Cardiac fibroblast (primary cell): ENCODE results near the gene YTHDF2.
"Not testable (repeated sequence)": the region's sequence is repeated elsewhere in the genome, so short reads cannot be mapped to it uniquely, and the experiment has no call there.

Experiments used
- DNase-seq, 2 donors: peaks; one replicate each; pipeline versions ENCODE4 v3.0.0 to v3.0.0-alpha.2; 2010; ENCODE audit warnings: low read depth in 2 of 2
- H3K4me3 ChIP-seq, 2 donors: replicated peaks in 1 of 2; 1 replicate in 1 of 2; 2 replicates in 1 of 2; pipeline ENCODE4 v1.5.1; 2011; ENCODE audit warnings: low read depth in 2 of 2, low read length in 2 of 2, mild to moderate bottlenecking in 2 of 2, moderate library complexity in 1 of 2
- CTCF ChIP-seq: IDR thresholded peaks from one replicate; pipeline ENCODE4 v1.5.1; 2011; ENCODE audit warnings: low read depth, mild to moderate bottlenecking, low read length, inconsistent platforms

YTHDF2 gene

DNA sequence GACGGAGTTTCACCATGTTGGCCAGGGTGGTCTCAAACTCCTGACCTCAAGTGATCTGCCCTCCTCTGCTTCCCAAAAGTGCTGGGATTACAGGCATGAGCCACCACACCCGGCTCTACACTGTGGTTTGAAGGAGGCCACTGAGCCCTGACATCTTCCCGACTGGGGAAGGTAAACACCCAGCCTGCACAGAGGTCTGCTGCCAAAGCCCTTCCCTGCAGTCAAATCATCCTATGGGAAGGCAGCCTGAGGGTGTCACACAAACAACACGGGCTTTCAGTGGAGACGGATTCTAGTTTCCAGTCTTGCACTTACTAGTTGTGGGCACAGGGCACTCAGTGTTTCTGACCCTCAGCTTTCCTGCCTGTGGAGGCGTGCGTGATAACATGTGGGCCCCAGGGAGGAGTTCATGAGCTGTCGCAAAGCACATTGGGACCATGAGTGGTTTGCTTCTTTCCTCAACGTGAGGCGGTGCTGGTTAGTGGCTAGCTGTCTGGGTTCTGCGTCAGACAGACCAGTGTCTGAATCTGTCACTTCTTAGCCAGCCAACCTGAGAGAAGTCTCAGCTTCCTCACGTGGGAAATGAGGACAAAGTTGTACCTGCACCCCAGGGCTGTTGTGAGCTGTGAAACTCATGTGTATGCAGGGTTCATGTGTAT lies 53.8 kb downstream of the YTHDF2 start:
- no peak for TF ChIP-seq CTCF
- H3K4me3 ChIP-seq = no peak overlapping the region
- no peak for DNase-seq

GRCh38 chr1:28791929-28792328 lies 55.2 kb downstream of the YTHDF2 start:
- DNase-seq, H3K4me3 ChIP-seq: not testable (repeated sequence)

GRCh38 chr1:28792644-28793121 lies 55.9 kb downstream of the YTHDF2 start:
- H3K4me3 ChIP-seq = no peak overlapping the region
- no peak for DNase-seq
- TF ChIP-seq CTCF = peak; percentile 10

GRCh38 chr1:28794582-28794981 lies 57.8 kb downstream of the YTHDF2 start:
- DNase-seq, H3K4me3 ChIP-seq: not testable (repeated sequence)

DNA sequence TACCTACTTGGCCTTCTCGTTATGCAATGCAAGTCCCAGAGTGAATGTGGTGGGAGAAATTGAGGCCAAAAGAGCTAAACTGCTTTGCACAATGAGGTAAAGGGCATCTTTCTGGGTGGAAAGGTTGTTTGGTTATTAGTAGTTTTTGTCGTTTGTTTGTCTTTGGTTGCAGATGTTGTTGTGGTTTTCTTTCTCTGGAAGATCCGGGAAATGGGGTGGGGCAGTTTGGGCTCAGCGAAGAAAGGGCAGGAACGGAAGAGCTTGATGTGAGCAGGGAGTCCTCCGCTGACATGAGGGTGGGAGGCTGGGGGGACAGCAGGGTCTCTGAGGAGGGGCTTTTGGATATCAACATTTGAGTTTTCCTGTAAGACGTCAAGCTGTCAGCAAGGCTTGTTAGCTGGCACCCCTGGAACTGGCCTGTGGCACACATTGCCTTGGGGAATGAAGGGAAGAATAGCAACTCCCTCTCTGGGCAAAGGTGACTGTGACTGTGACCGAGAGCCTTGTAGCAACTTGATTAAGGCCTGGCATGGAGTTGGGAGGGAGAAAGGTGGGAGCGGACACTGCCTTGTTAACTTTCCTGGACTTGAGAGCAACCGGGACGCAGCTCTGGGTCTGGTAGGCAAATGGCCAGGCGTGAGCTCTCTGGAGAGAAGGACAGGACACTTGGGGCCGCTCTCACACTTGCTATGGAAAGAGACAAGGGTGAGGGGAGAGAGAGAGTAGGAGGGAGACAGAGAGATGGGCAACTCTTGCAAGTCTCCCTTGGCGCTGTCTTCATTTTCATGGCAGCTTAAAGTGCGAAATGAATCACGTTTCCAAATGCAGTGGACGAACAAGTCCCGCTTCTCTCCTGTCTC lies 59.8 kb downstream of the YTHDF2 start:
- no peak for TF ChIP-seq CTCF
- no peak for DNase-seq
- H3K4me3 ChIP-seq = no peak overlapping the region

DNA sequence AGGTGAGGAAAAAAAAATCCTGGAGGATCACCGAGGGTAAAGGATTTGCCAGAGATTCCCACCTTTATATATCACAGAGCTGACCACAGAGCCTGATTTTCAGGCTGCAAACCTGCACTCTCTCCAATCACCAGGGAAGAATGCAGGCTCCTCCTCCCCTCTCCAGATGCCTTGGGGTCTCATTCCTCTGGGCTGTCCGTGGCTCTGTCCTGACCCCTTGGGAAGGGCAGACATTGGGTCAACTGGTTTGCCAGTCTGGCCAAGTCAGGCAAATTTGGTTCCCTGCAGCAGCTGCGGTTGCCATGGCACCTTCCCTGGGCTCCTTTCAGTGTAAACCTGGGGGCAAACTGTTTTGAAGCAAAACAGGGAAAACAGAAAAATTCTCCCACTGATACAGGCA lies 63.6 kb downstream of the YTHDF2 start:
- H3K4me3 ChIP-seq = no peak overlapping the region
- no peak for DNase-seq
- no peak for TF ChIP-seq CTCF

DNA sequence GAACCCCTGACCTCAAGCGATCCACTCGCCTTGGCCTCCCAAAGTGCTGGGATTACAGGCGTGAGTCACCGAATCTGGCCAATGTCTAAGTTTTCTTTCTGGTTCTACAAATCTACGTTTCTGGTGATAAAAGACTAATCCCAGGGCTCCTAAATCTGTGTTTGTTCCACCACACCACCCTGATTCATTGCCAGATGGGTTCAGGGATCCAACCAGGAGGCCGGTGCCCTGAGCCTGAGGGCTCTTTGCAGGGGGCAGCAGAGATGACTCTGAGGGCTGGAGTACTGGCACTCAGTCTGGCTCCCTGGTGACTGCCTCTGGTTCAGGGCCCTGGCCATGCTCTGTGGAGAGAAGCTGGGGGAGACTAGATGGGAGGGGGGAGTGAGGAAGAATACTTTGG lies 64.7 kb downstream of the YTHDF2 start:
- no peak for TF ChIP-seq CTCF
- no peak for DNase-seq
- no peak overlapping the region for H3K4me3 ChIP-seq
